ENCODE results near the gene ALX3. TPM values are rescaled to one million over a fixed set of nuclear protein-coding genes. Genes with fewer than 3 reads are reported as not detected.

Gene ALX3
- not detected in 5 replicates for total RNA-seq (2022; extraction: Qiagen RNA extraction; ENCODE audit: low read depth)

DNA sequence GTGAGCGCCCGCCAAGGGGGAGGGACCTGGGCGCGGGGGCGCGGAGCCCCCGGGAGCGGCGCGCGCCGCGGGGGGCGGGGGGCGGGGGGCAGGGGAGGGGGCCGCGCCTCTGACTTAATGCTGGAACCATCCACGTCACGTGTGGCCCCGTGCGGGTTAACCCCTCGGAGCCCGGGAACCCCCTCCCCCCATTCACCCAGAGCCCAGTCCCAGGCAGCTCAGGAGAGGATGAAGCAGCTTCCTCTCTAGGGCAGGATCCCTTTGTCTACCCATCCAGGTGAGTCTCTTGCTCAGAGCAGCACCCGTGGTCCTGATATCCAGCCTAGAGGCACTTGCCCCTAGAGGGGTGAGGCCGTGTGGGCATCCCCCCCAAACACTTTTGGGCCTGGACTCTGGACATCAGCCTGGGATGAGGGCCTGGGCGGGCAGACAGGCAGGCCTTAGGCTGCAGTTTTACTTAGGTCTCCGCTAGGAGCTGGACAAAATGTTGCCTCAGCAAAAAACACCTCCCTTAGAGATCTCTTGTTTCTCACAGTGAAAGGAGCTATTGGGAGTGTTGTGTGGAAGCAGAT is at the start of gene ALX3:
ALX3 (minus strand) TSS at position 2 of the 572 bp plus-strand sequence. CDS start 60 bp downstream, outside the sequence.

DNA sequence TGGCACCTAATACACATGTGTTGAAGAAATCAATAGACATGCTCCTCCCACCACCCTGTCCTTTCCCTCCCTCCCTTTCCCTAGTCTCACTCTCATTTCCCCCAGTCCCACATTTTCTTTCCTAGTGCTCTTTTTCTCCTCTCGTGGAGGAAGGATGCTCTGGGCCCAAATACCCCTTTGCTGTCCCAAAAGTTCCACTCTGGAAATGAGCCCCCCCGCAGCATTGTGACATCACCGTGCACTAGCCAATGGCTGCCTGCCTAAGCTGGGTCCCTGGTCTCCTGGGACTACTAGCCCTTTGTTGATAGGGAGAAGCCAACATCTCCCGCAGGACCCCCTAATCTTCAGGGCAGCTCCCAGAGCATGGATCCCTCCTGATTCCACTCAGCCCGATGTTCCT is 41.7 kb upstream of the ALX3 start, which contains the start of gene UBL4B:
UBL4B (plus strand) TSS at position 301 of the 400 bp plus-strand sequence; CDS start at position 393, 92 bp downstream.

DNA sequence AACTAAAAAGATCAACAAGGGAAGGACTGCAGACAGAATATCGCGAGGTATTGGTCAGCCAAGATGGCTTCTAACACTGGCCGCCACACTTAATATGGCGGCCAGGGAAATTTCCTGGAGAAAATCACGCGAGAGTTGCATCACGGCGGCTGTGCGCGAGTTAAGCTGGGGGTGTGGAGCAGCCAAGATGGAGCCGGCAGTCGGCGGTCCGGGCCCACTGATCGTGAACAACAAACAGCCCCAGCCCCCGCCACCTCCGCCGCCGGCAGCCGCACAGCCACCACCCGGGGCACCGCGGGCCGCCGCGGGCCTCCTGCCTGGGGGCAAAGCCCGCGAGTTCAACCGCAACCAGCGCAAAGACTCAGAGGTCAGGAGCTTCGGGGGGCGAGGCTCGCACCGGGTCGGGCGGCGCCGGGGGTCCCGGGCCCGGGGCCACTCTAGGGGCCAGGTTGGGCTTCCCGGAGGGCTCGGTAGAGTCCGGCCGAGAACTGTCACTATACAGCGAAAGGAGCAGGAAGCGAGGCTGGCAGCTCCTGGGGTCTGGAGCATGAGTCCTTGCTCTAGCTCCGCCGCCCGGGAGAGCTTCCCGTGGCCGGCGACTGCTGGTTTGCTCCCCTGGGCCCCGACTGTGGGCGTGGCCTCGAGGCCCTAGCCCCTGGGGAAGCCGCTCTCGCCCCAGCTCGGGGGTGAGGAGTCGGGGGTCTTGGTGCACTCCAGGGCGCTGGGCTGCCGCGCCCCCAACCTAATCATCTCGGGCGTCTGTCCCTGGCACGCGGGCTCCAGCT is 35.8 kb downstream of the ALX3 start, which contains the start of gene STRIP1:
STRIP1 (plus strand) TSS at position 174 of the 785 bp plus-strand sequence; CDS start at position 188, 14 bp downstream.

Other genes starting within 250 kb of the ALX3 start
- 17.0 to 25.7 TPM (median 24.8 TPM) in 5 replicates for gene CSF1, start 159.8 kb downstream of the ALX3 start, total RNA-seq (2022; extraction: Qiagen RNA extraction; ENCODE audit: low read depth)
- 42.8 to 58.6 TPM (median 51.6 TPM) in 5 replicates for gene AHCYL1, start 85.9 kb downstream of the ALX3 start, total RNA-seq (2022; extraction: Qiagen RNA extraction; ENCODE audit: low read depth)
- gene STRIP1, start 36.0 kb downstream of the ALX3 start, total RNA-seq (2022; extraction: Qiagen RNA extraction; ENCODE audit: low read depth), result 10.6 to 14.2 TPM (median 13.6 TPM) in 5 replicates
- not detected in 5 replicates for gene UBL4B, start 41.8 kb upstream of the ALX3 start, total RNA-seq (2022; extraction: Qiagen RNA extraction; ENCODE audit: low read depth)
- gene SLC6A17, start 79.8 kb upstream of the ALX3 start, total RNA-seq (2022; extraction: Qiagen RNA extraction; ENCODE audit: low read depth), result 4.3 to 5.9 TPM (median 5.1 TPM) in 5 replicates
- 2.3 to 4.7 TPM (median 3.1 TPM) in 5 replicates for gene KCNC4, start 139.6 kb upstream of the ALX3 start, total RNA-seq (2022; extraction: Qiagen RNA extraction; ENCODE audit: low read depth)